H9 (cell line): Measurements from ENCODE around the gene SSBP3. TPM values are rescaled to one million over a fixed set of nuclear protein-coding genes. Genes with fewer than 3 reads are reported as not detected.

Source experiments
- DNase-seq: peaks from one replicate; pipeline ENCODE4 v3.0.0-alpha.2; 2017
- H2AFZ ChIP-seq: one replicate; pipeline ENCODE4 v1.6.1; 2013; ENCODE audit warnings: mild to moderate bottlenecking, low read length, control low read depth, moderate library complexity
- H2AK5ac ChIP-seq: 2 replicates; pipeline ENCODE4 v1.6.1; 2013; ENCODE audit warnings: low read length, control low read depth, mixed read lengths; ENCODE audit not compliant: insufficient read length
- H2BK120ac ChIP-seq: one replicate; pipeline ENCODE4 v1.6.1; 2013; ENCODE audit warnings: low read depth, mild to moderate bottlenecking, low read length, control low read depth, inconsistent platforms; ENCODE audit not compliant: poor library complexity, severe bottlenecking
- H2BK12ac ChIP-seq: 2 replicates; pipeline ENCODE4 v1.6.1; 2013; ENCODE audit warnings: low read length, control low read depth, mixed read lengths, low read depth; ENCODE audit not compliant: insufficient read length
- H2BK15ac ChIP-seq: 2 replicates; pipeline ENCODE4 v1.6.1; 2013; ENCODE audit warnings: low read depth, low read length, control low read depth
- H2BK20ac ChIP-seq: one replicate; pipeline ENCODE4 v1.6.1; 2013; ENCODE audit warnings: low read depth, mild to moderate bottlenecking, low read length, control low read depth, inconsistent platforms; ENCODE audit not compliant: poor library complexity, severe bottlenecking
- H2BK5ac ChIP-seq: 2 replicates; pipeline ENCODE4 v1.6.1; 2013; ENCODE audit warnings: low read length, control low read depth, mixed read lengths; ENCODE audit not compliant: insufficient read length
- H3K14ac ChIP-seq: 2 replicates; pipeline ENCODE4 v1.6.1; 2013; ENCODE audit warnings: low read length, control low read depth; ENCODE audit not compliant: insufficient read depth
- H3K18ac ChIP-seq: 2 replicates; pipeline ENCODE4 v1.6.1; 2013; ENCODE audit warnings: low read depth, mild to moderate bottlenecking, mixed read lengths, low read length, control low read depth; ENCODE audit not compliant: insufficient read length
- H3K23ac ChIP-seq: 2 replicates; pipeline ENCODE4 v1.6.1; 2013; ENCODE audit warnings: low read length, control low read depth, mixed read lengths, low read depth; ENCODE audit not compliant: insufficient read length
- H3K23me2 ChIP-seq: 2 replicates; pipeline ENCODE4 v1.6.1; 2013; ENCODE audit warnings: low read depth, mild to moderate bottlenecking, mixed read lengths, low read length, control low read depth; ENCODE audit not compliant: insufficient read length, poor library complexity, severe bottlenecking
- H3K27ac ChIP-seq: 2 replicates; pipeline ENCODE4 v1.5.1; 2013; ENCODE audit warnings: low read length, control low read depth, mixed read lengths, low read depth; ENCODE audit not compliant: insufficient read length
- H3K27me3 ChIP-seq: 2 replicates; pipeline ENCODE4 v1.6.1; 2013; ENCODE audit warnings: low read length, control low read depth, inconsistent platforms; ENCODE audit not compliant: insufficient read depth
- H3K4ac ChIP-seq: 2 replicates; pipeline ENCODE4 v1.6.1; 2013; ENCODE audit warnings: low read depth, mild to moderate bottlenecking, control low read depth, inconsistent platforms, low read length, moderate library complexity
- H3K4me1 ChIP-seq: 2 replicates; pipeline ENCODE4 v1.6.1; 2013; ENCODE audit warnings: low read length, control low read depth, inconsistent platforms; ENCODE audit not compliant: insufficient read depth
- H3K4me2 ChIP-seq: 2 replicates; pipeline ENCODE4 v1.6.1; 2013; ENCODE audit warnings: low read length, control low read depth, mixed read lengths; ENCODE audit not compliant: insufficient read length, insufficient read depth
- H3K56ac ChIP-seq: 2 replicates; pipeline ENCODE4 v1.6.1; 2013; ENCODE audit warnings: low read depth, mild to moderate bottlenecking, mixed read lengths, low read length, control low read depth; ENCODE audit not compliant: insufficient read length
- H3K79me1 ChIP-seq: 2 replicates; pipeline ENCODE4 v1.6.1; 2013; ENCODE audit warnings: low read depth, mild to moderate bottlenecking, moderate library complexity, low read length, control low read depth, inconsistent platforms; ENCODE audit not compliant: insufficient read depth, poor library complexity, severe bottlenecking
- H3K79me2 ChIP-seq: 2 replicates; pipeline ENCODE4 v1.6.1; 2013; ENCODE audit warnings: low read length, control low read depth, inconsistent platforms; ENCODE audit not compliant: insufficient read depth
- H3K9ac ChIP-seq: 2 replicates; pipeline ENCODE4 v1.6.1; 2013; ENCODE audit warnings: low read length, control low read depth, mixed read lengths; ENCODE audit not compliant: insufficient read length; ENCODE audit errors: extremely low read depth
- H3K9me3 ChIP-seq: one replicate; pipeline ENCODE4 v1.6.1; 2013; ENCODE audit warnings: low read depth, low read length, inconsistent platforms; ENCODE audit not compliant: control insufficient read depth
- H3T11ph ChIP-seq: one replicate; pipeline ENCODE4 v1.6.1; 2013; ENCODE audit warnings: mild to moderate bottlenecking, low read length, control low read depth, inconsistent platforms
- H4K20me1 ChIP-seq: one replicate; pipeline ENCODE4 v1.6.1; 2013; ENCODE audit not compliant: control insufficient read depth, insufficient read length, insufficient read depth
- H4K5ac ChIP-seq: 2 replicates; pipeline ENCODE4 v1.6.1; 2013; ENCODE audit warnings: low read depth, mild to moderate bottlenecking, mixed read lengths, low read length, control low read depth; ENCODE audit not compliant: insufficient read length
- H4K8ac ChIP-seq: replicated peaks from 2 replicates; pipeline ENCODE4 v1.6.1; 2013; ENCODE audit warnings: low read length, control low read depth, mixed read lengths, low read depth; ENCODE audit not compliant: insufficient read length
- H4K91ac ChIP-seq: 2 replicates; pipeline ENCODE4 v1.6.1; 2013; ENCODE audit warnings: low read depth, mild to moderate bottlenecking, moderate library complexity, mixed read lengths, low read length, control low read depth; ENCODE audit not compliant: insufficient read length
- H3K27ac Mint-ChIP-seq, 3 experiments: 2 replicates in 2 of 3; 3 replicates in 1 of 3; pipeline ENCODE4 v1.8.0; 2020 to 2021; ENCODE audit warnings: mixed read lengths in 3 of 3, mild to moderate bottlenecking in 1 of 3, moderate library complexity in 1 of 3
- H3K27me3 Mint-ChIP-seq: 2 replicates; pipeline ENCODE4 v1.8.0; 2021; ENCODE audit warnings: low read depth, mild to moderate bottlenecking, moderate library complexity, mixed read lengths
- H3K36me3 Mint-ChIP-seq, 3 experiments: 2 replicates in 2 of 3; 3 replicates in 1 of 3; pipeline ENCODE4 v1.8.0; 2020 to 2021; ENCODE audit warnings: low read depth in 3 of 3, mixed read lengths in 3 of 3; ENCODE audit not compliant: insufficient read depth in 1 of 3
- H3K4me1 Mint-ChIP-seq, 2 experiments: 2 replicates each; pipeline ENCODE4 v1.8.0; 2020; ENCODE audit warnings: mixed read lengths in 2 of 2
- H3K4me3 Mint-ChIP-seq, 2 experiments: 2 replicates in 1 of 2; 3 replicates in 1 of 2; pipeline ENCODE4 v1.8.0; 2020 to 2021; ENCODE audit warnings: mild to moderate bottlenecking in 2 of 2, mixed read lengths in 2 of 2, moderate library complexity in 1 of 2
- H3K9me3 Mint-ChIP-seq, 2 experiments: 2 replicates in 1 of 2; 3 replicates in 1 of 2; pipeline ENCODE4 v1.8.0; 2020; ENCODE audit warnings: mild to moderate bottlenecking in 2 of 2, mixed read lengths in 2 of 2, moderate library complexity in 1 of 2
- CTCF ChIP-seq: fragments of 200-600 bp; sonication (generic); conservative IDR thresholded peaks from 3 replicates; pipeline ENCODE4 v1.8.0; 2021; ENCODE audit warnings: antibody characterized with exemption, mild to moderate bottlenecking
- WGBS: extraction: QIAGEN DNeasy Blood & Tissue Kit; methylation state at CpG from one replicate; pipeline ENCODE4 v1.1.7; 2013; ENCODE audit warnings: missing lambda C conversion rate, low lambda C conversion rate, mixed read lengths; ENCODE audit not compliant: insufficient read length; ENCODE audit errors: extremely low coverage; 5-methylcytosine and 5-hydroxymethylcytosine counted together
- total RNA-seq: library from RNA; stranded (reverse); gene quantifications from 2 replicates; pipeline ENCODE4 v1.2.1, GENCODE V29; 2021

Gene SSBP3
- total RNA-seq, 1 experiment from 2014 or later: 126 TPM

- Histone ChIP-seq H2BK5ac (no peak overlapping the region), H2BK15ac (no peak overlapping the region), H3K27ac (no peak overlapping the region), H2BK120ac (no peak overlapping the region), H3T11ph (no peak overlapping the region), H3K79me1 (peaks cover 15% of the 10 kb centered on the region), H2AFZ (no peak overlapping the region), H3K56ac (no peak overlapping the region), H3K9me3 (no peaks in the 10 kb centered on the region), H3K18ac (no peak overlapping the region), H4K8ac (no peak overlapping the region), H4K91ac (no peak overlapping the region), H4K5ac (no peak overlapping the region), H3K23ac (no peak overlapping the region), H3K4me2 (no peak overlapping the region), H2AK5ac (no peak overlapping the region), H3K23me2 (peaks cover 5% of the 10 kb centered on the region), H2BK20ac (no peak overlapping the region), H3K27me3 (no peaks in the 10 kb centered on the region), H4K20me1 (peaks cover 5% of the 10 kb centered on the region), H3K14ac (no peak overlapping the region), H3K4me1 (no peaks in the 10 kb centered on the region; the same call in 1 of the 2 replicates), H3K79me2 (peaks cover 49% of the 10 kb centered on the region; the same call in 1 of the 2 replicates), H3K4ac (no peak overlapping the region), H2BK12ac (no peak overlapping the region), H3K9ac (no peak overlapping the region)
- Mint-ChIP-seq H3K27ac (0 out of 7 replicates have a peak overlapping the region, but pooled peaks of 1 of the 3 experiments have one; percentile 11), H3K4me1 (peaks cover 45 to 59% of the 10 kb centered on the region in 2 experiments), H3K27me3 (no peaks in the 10 kb centered on the region), H3K4me3 (no peak overlapping the region), H3K36me3 (peaks cover 70 to 94% (median 90%) of the 10 kb centered on the region in 3 experiments), H3K9me3 (no peaks in the 10 kb centered on the region)
- no peak for TF ChIP-seq CTCF
- WGBS: 100% methylated on average over 1 of the region's 4 CpGs
- DNase-seq: no peak
Observed at GRCh38 chr1:54399765-54400164, 6.4 kb downstream of the SSBP3 start.
